ENCODE data around the gene C12orf60. TPM values are rescaled to one million over a fixed set of nuclear protein-coding genes. Genes with fewer than 3 reads are reported as not detected.
A peak's percentile ranks its signal among the peaks of the same experiment; 100 is the strongest.

Gene C12orf60
- total and polyA plus RNA-seq, 9 donors, result 0.50 to 1.9 (median 0.82) TPM

- no peak overlapping the region for H3K27ac ChIP-seq
- no peaks in the 10 kb centered on the region for H3K9me3 ChIP-seq
- H3K4me3 ChIP-seq, result no peak overlapping the region
- TF ChIP-seq EP300 (IDR thresholded peaks at IDR 0.05) (no peak), POLR2A (IDR thresholded peaks at IDR 0.05) (no peak)
- peak in 1 of 5 donors; percentile 33 for DNase-seq
- H3K27me3 ChIP-seq, result no peaks in the 10 kb centered on the region
- 32 to 51% (median 39%) methylated on average over 3 of the region's 3 CpGs for WGBS, 3 donors
- no peaks in the 10 kb centered on the region for H3K36me3 ChIP-seq
- intact Hi-C loops (cut with DNase I), result loop anchor here in 3 of 4 donors (5.0 to 10.0 kb wide), 3 partner anchors 53 to 433 kb away; no protein-coding TSS in a partner anchor
- H3K4me1 ChIP-seq (ENCODE audit: insufficient read depth), result peaks cover 4% of the 10 kb centered on the region
Measured at GRCh38 chr12:14841761-14842160, 38.3 kb downstream of the C12orf60 start.

- Histone ChIP-seq H3K4me1 (ENCODE audit: insufficient read depth) (peaks cover 4% of the 10 kb centered on the region), H3K27ac (no peak overlapping the region), H3K4me3 (no peak overlapping the region), H3K9me3 (no peaks in the 10 kb centered on the region), H3K36me3 (no peaks in the 10 kb centered on the region), H3K27me3 (no peaks in the 10 kb centered on the region)
- TF ChIP-seq POLR2A (IDR thresholded peaks at IDR 0.05), result no peak
- TF ChIP-seq EP300 (IDR thresholded peaks at IDR 0.05), result no peak
- TF ChIP-seq, protein P1, sequence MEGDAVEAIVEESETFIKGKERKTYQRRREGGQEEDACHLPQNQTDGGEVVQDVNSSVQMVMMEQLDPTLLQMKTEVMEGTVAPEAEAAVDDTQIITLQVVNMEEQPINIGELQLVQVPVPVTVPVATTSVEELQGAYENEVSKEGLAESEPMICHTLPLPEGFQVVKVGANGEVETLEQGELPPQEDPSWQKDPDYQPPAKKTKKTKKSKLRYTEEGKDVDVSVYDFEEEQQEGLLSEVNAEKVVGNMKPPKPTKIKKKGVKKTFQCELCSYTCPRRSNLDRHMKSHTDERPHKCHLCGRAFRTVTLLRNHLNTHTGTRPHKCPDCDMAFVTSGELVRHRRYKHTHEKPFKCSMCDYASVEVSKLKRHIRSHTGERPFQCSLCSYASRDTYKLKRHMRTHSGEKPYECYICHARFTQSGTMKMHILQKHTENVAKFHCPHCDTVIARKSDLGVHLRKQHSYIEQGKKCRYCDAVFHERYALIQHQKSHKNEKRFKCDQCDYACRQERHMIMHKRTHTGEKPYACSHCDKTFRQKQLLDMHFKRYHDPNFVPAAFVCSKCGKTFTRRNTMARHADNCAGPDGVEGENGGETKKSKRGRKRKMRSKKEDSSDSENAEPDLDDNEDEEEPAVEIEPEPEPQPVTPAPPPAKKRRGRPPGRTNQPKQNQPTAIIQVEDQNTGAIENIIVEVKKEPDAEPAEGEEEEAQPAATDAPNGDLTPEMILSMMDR (IDR thresholded peaks at IDR 0.05), result no peak
- DNase-seq, result no peak
- intact Hi-C loops (cut with DNase I), result loop anchor here in 3 of 4 donors (5.0 to 10.0 kb wide), 3 partner anchors 52 to 432 kb away; no protein-coding TSS in a partner anchor
- 77 to 86% (median 85%) methylated on average over 3 of the region's 3 CpGs for WGBS, 3 donors
Measured at GRCh38 chr12:14842315-14842714, 38.8 kb downstream of the C12orf60 start.

- Histone ChIP-seq H3K36me3 (no peaks in the 10 kb centered on the region), H3K9me3 (no peaks in the 10 kb centered on the region), H3K27ac (no peak within 1 kb of the TSS), H3K27me3 (no peaks in the 10 kb centered on the region), H3K4me1 (ENCODE audit: insufficient read depth) (peaks cover 4% of the 10 kb centered on the region), H3K4me3 (no peak within 1 kb of the TSS)
- no peak for DNase-seq
- 76 to 83% (median 82%) methylated on average over 10 of the region's 10 CpGs for WGBS, 3 donors
- intact Hi-C loops (cut with DNase I), result loop anchor here in 3 of 4 donors (5.0 to 10.0 kb wide), 3 partner anchors 51 to 431 kb away; no protein-coding TSS in a partner anchor
- TF ChIP-seq POLR2A (IDR thresholded peaks at IDR 0.05) (no peak), EP300 (IDR thresholded peaks at IDR 0.05) (no peak)
- TF ChIP-seq, protein P1 (IDR thresholded peaks at IDR 0.05), result no peak
Measured at GRCh38 chr12:14843425-14843887, 40.0 kb downstream of the C12orf60 start, which contains the start of gene ART4. Gene ART4, minus strand, starts transcription at chr12:14843526. Its CDS starts 413 bp downstream, at chr12:14843113.

- Histone ChIP-seq H3K27me3 (no peaks in the 10 kb centered on the region), H3K9me3 (no peaks in the 10 kb centered on the region), H3K27ac (no peak overlapping the region), H3K36me3 (no peaks in the 10 kb centered on the region), H3K4me1 (ENCODE audit: insufficient read depth) (peaks cover 4% of the 10 kb centered on the region), H3K4me3 (no peak overlapping the region)
- no peak for DNase-seq
- TF ChIP-seq EP300 (IDR thresholded peaks at IDR 0.05), result no peak
- no peak for TF ChIP-seq POLR2A (IDR thresholded peaks at IDR 0.05)
- TF ChIP-seq, protein P1 (IDR thresholded peaks at IDR 0.05), result no peak
- intact Hi-C loops (cut with DNase I), result loop anchor here in 3 of 4 donors (2.0 to 10.0 kb wide), 5 partner anchors 48 to 430 kb away; partner anchors contain the start of gene RERG (in 1 of the 3)
Measured at GRCh38 chr12:14844401-14844800, 40.9 kb downstream of the C12orf60 start.

DNA sequence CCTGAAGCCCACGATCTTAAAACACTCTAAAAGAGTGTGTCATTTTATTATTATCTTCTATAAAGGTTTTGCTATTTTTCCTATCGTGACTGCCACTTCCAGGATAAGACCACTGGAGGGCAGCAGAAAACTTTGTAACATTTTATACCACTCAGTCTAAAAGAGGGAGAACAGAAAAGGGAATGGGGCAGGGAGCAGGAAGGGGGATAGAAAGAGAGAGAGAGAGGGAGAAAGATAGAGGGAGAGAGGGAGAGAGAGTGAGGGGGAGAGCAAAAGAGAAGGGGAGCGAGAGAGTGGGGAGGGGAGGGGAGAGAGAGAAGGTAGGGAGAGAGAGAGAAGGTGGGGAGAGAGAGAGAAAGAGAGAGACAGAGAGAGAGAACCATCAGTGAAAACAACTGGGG, 41.9 kb downstream of the C12orf60 start:
- Histone ChIP-seq H3K4me3 (no peak overlapping the region), H3K9me3 (no peaks in the 10 kb centered on the region), H3K4me1 (ENCODE audit: insufficient read depth) (peaks cover 4% of the 10 kb centered on the region), H3K36me3 (no peaks in the 10 kb centered on the region), H3K27me3 (no peaks in the 10 kb centered on the region), H3K27ac (no peak overlapping the region)
- intact Hi-C loops (cut with DNase I), result loop anchor here (2.0 to 10.0 kb wide), 6 partner anchors 42 to 429 kb away; partner anchors contain the start of genes MGP (in 1 of the 4) and RERG (in 1 of the 4)
- WGBS, 3 donors, result 5 to 20% (median 14%) methylated on average over 3 of the region's 3 CpGs
- peak in 4 of 5 donors; percentile 34 to 73 (median 44) for DNase-seq
- TF ChIP-seq, protein P1 (IDR thresholded peaks at IDR 0.05), result peak; percentile 31 to 86 (median 82)
- TF ChIP-seq EP300 (IDR thresholded peaks at IDR 0.05), result no peak
- no peak for TF ChIP-seq POLR2A (IDR thresholded peaks at IDR 0.05)
